ENCODE measurements around the gene FANCC.

The FANCC gene

GRCh38 chr9:95344735-95345325 is 27.3 kb upstream of the FANCC start:
- Histone ChIP-seq H3K14ac (ENCODE audit: low read length) (no peak overlapping the region), H3K79me1 (ENCODE audit: low read depth, low read length) (no peaks in the 10 kb centered on the region), H3K4ac (ENCODE audit: low read length) (no peak overlapping the region), H3K23ac (ENCODE audit: low read depth, low read length, poor library complexity) (no peak overlapping the region), H3K36me3 (replicated peaks in 1 of 2; ENCODE audit: control insufficient read depth in 2 of 2, insufficient read depth in 2 of 2, low read length in 2 of 2) (no peaks in the 10 kb centered on the region), H4K91ac (ENCODE audit: low read depth, low read length, poor library complexity) (no peak overlapping the region), H3K4me1 (ENCODE audit: control insufficient read depth in 2 of 2, insufficient read depth in 1 of 2, low read depth in 1 of 2, low read length in 2 of 2) (peaks cover 5 to 12% of the 10 kb centered on the region in 2 donors), H3K9ac (ENCODE audit: low read depth, low read length, poor library complexity) (no peak overlapping the region), H4K8ac (ENCODE audit: low read depth, low read length) (no peak overlapping the region), H3K4me3 (ENCODE audit: low read length in 2 of 2) (no peak overlapping the region), H2BK12ac (ENCODE audit: low read length) (no peak overlapping the region), H3K27ac (replicated peaks; ENCODE audit: low read length) (no peak overlapping the region), H3K9me3 (replicated peaks in 1 of 2; ENCODE audit: control insufficient read depth in 2 of 2, insufficient read depth in 1 of 2, low read depth in 1 of 2, low read length in 2 of 2) (peaks cover 2 to 13% of the 10 kb centered on the region in 2 donors), H2BK120ac (ENCODE audit: low read depth, low read length) (no peak overlapping the region), H2AK5ac (ENCODE audit: low read depth, low read length) (peak overlapping the region; percentile 47), H3K18ac (ENCODE audit: low read length) (no peak overlapping the region), H2BK5ac (ENCODE audit: low read length) (no peak overlapping the region), H3K4me2 (ENCODE audit: insufficient read depth, low read length, poor library complexity, severe bottlenecking) (no peak overlapping the region), H2AFZ (ENCODE audit: low read length) (no peak overlapping the region), H3K27me3 (ENCODE audit: control insufficient read depth in 3 of 3, insufficient read depth in 3 of 3, low read depth in 1 of 3, low read length in 3 of 3) (peaks cover 0 to 17% (median 5%) of the 10 kb centered on the region in 3 experiments), H2BK15ac (ENCODE audit: low read length) (no peak overlapping the region)
- no peak for DNase-seq (ENCODE audit: low spot score)
- no CpG with 5 or more reads among the region's 3 CpGs for WGBS, 2 donors (ENCODE audit: extremely low coverage in 2 of 2, insufficient read length in 2 of 2, insufficient replicate concordance in 1 of 2)

DNA sequence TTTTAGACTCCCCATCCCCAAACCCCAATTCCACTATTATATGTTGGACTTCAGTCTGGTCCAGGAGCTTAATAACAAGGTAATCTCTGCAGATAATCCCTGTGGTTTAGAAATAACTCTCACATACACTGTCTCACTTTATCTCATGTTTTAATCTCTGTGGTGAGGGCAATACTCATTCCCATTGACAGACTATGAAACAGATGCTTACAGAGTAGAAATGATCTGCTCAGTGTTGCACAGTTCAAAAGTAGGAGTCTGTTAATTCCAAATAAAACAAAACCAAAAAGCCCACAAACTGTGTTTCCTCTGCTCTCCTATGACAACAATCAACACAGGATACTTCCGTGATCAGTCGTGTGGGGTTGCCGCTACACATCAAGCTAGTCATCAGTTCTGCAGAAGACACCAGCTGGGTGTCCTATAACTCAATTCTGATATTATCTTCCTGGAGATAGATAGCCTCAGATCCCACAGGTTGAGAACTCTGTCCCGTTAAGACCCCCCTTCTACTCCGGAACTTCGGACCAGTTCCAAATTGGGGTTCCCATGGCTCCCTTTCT is 26.3 kb upstream of the FANCC start:
- Histone ChIP-seq H2AFZ (ENCODE audit: low read length) (no peak overlapping the region), H3K36me3 (replicated peaks in 1 of 2; ENCODE audit: control insufficient read depth in 2 of 2, insufficient read depth in 2 of 2, low read length in 2 of 2) (no peaks in the 10 kb centered on the region), H3K18ac (ENCODE audit: low read length) (no peak overlapping the region), H3K27me3 (ENCODE audit: control insufficient read depth in 3 of 3, insufficient read depth in 3 of 3, low read depth in 1 of 3, low read length in 3 of 3) (peaks cover 0 to 7% (median 0%) of the 10 kb centered on the region in 3 experiments), H3K79me1 (ENCODE audit: low read depth, low read length) (no peaks in the 10 kb centered on the region), H2BK15ac (ENCODE audit: low read length) (no peak overlapping the region), H3K27ac (replicated peaks; ENCODE audit: low read length) (no peak overlapping the region), H2AK5ac (ENCODE audit: low read depth, low read length) (no peak overlapping the region), H3K4ac (ENCODE audit: low read length) (no peak overlapping the region), H2BK12ac (ENCODE audit: low read length) (no peak overlapping the region), H3K4me2 (ENCODE audit: insufficient read depth, low read length, poor library complexity, severe bottlenecking) (no peak overlapping the region), H3K14ac (ENCODE audit: low read length) (no peak overlapping the region), H3K4me1 (ENCODE audit: control insufficient read depth in 2 of 2, insufficient read depth in 1 of 2, low read depth in 1 of 2, low read length in 2 of 2) (peaks cover 5 to 9% of the 10 kb centered on the region in 2 donors), H3K23ac (ENCODE audit: low read depth, low read length, poor library complexity) (no peak overlapping the region), H3K9ac (ENCODE audit: low read depth, low read length, poor library complexity) (no peak overlapping the region), H3K9me3 (replicated peaks in 1 of 2; ENCODE audit: control insufficient read depth in 2 of 2, insufficient read depth in 1 of 2, low read depth in 1 of 2, low read length in 2 of 2) (peaks cover 2 to 5% of the 10 kb centered on the region in 2 donors), H4K91ac (ENCODE audit: low read depth, low read length, poor library complexity) (no peak overlapping the region), H2BK5ac (ENCODE audit: low read length) (no peak overlapping the region), H3K4me3 (ENCODE audit: low read length in 2 of 2) (no peak overlapping the region), H2BK120ac (ENCODE audit: low read depth, low read length) (no peak overlapping the region), H4K8ac (ENCODE audit: low read depth, low read length) (no peak overlapping the region)
- WGBS, 2 donors (ENCODE audit: extremely low coverage in 2 of 2, insufficient read length in 2 of 2, insufficient replicate concordance in 1 of 2): no CpG with 5 or more reads among the region's 6 CpGs
- DNase-seq (ENCODE audit: low spot score): no peak

GRCh38 chr9:95342571-95342970 is 25.1 kb upstream of the FANCC start:
- Histone ChIP-seq H3K18ac (ENCODE audit: low read length) (peak overlapping the region; percentile 90), H3K9me3 (replicated peaks in 1 of 2; ENCODE audit: control insufficient read depth in 2 of 2, insufficient read depth in 1 of 2, low read depth in 1 of 2, low read length in 2 of 2) (peaks cover 2 to 12% of the 10 kb centered on the region in 2 donors), H2BK5ac (ENCODE audit: low read length) (no peak overlapping the region), H2BK15ac (ENCODE audit: low read length) (peak overlapping the region; percentile 61), H3K4me2 (ENCODE audit: insufficient read depth, low read length, poor library complexity, severe bottlenecking) (no peak overlapping the region), H3K14ac (ENCODE audit: low read length) (no peak overlapping the region), H3K27me3 (ENCODE audit: control insufficient read depth in 3 of 3, insufficient read depth in 3 of 3, low read depth in 1 of 3, low read length in 3 of 3) (no peaks in the 10 kb centered on the region), H3K4ac (ENCODE audit: low read length) (no peak overlapping the region), H4K91ac (ENCODE audit: low read depth, low read length, poor library complexity) (no peak overlapping the region), H4K8ac (ENCODE audit: low read depth, low read length) (no peak overlapping the region), H2AFZ (ENCODE audit: low read length) (peak overlapping the region; percentile 48), H3K79me1 (ENCODE audit: low read depth, low read length) (no peaks in the 10 kb centered on the region), H2BK120ac (ENCODE audit: low read depth, low read length) (no peak overlapping the region), H3K4me3 (ENCODE audit: low read length in 2 of 2) (peak overlapping the region in 1 of 2 donors; percentile 3), H2AK5ac (ENCODE audit: low read depth, low read length) (peak overlapping the region; percentile 79), H3K9ac (ENCODE audit: low read depth, low read length, poor library complexity) (no peak overlapping the region), H2BK12ac (ENCODE audit: low read length) (peak overlapping the region; percentile 80), H3K27ac (replicated peaks; ENCODE audit: low read length) (no peak overlapping the region), H3K36me3 (replicated peaks in 1 of 2; ENCODE audit: control insufficient read depth in 2 of 2, insufficient read depth in 2 of 2, low read length in 2 of 2) (no peaks in the 10 kb centered on the region), H3K4me1 (ENCODE audit: control insufficient read depth in 2 of 2, insufficient read depth in 1 of 2, low read depth in 1 of 2, low read length in 2 of 2) (peaks cover 5 to 9% of the 10 kb centered on the region in 2 donors), H3K23ac (ENCODE audit: low read depth, low read length, poor library complexity) (no peak overlapping the region)
- no peak for DNase-seq (ENCODE audit: low spot score)
- no CpG with 5 or more reads among the region's 13 CpGs for WGBS, 2 donors (ENCODE audit: extremely low coverage in 2 of 2, insufficient read length in 2 of 2, insufficient replicate concordance in 1 of 2)

- H3K4me3 ChIP-seq (ENCODE audit: low read length in 2 of 2): no peak overlapping the region
- no peak overlapping the region for H3K18ac ChIP-seq (ENCODE audit: low read length)
- no peak overlapping the region for H2BK12ac ChIP-seq (ENCODE audit: low read length)
- H4K8ac ChIP-seq (ENCODE audit: low read depth, low read length): no peak overlapping the region
- H3K23ac ChIP-seq (ENCODE audit: low read depth, low read length, poor library complexity): no peak overlapping the region
- DNase-seq (ENCODE audit: low spot score): no peak
- no peaks in the 10 kb centered on the region for H3K79me1 ChIP-seq (ENCODE audit: low read depth, low read length)
- H4K91ac ChIP-seq (ENCODE audit: low read depth, low read length, poor library complexity): no peak overlapping the region
- no peak overlapping the region for H3K27ac ChIP-seq (replicated peaks; ENCODE audit: low read length)
- H3K14ac ChIP-seq (ENCODE audit: low read length): no peak overlapping the region
- no peak overlapping the region for H2AK5ac ChIP-seq (ENCODE audit: low read depth, low read length)
- H2AFZ ChIP-seq (ENCODE audit: low read length): no peak overlapping the region
- no peak overlapping the region for H2BK120ac ChIP-seq (ENCODE audit: low read depth, low read length)
- WGBS, 2 donors (ENCODE audit: extremely low coverage in 2 of 2, insufficient read length in 2 of 2, insufficient replicate concordance in 1 of 2): no CpG with 5 or more reads among the region's 5 CpGs
- H3K27me3 ChIP-seq (ENCODE audit: control insufficient read depth in 3 of 3, insufficient read depth in 3 of 3, low read depth in 1 of 3, low read length in 3 of 3): no peaks in the 10 kb centered on the region
- no peak overlapping the region for H2BK5ac ChIP-seq (ENCODE audit: low read length)
- no peaks in the 10 kb centered on the region for H3K36me3 ChIP-seq (replicated peaks in 1 of 2; ENCODE audit: control insufficient read depth in 2 of 2, insufficient read depth in 2 of 2, low read length in 2 of 2)
- H2BK15ac ChIP-seq (ENCODE audit: low read length): no peak overlapping the region
- H3K4me1 ChIP-seq (ENCODE audit: control insufficient read depth in 2 of 2, insufficient read depth in 1 of 2, low read depth in 1 of 2, low read length in 2 of 2): peaks cover 5 to 9% of the 10 kb centered on the region in 2 donors
- H3K4me2 ChIP-seq (ENCODE audit: insufficient read depth, low read length, poor library complexity, severe bottlenecking): no peak overlapping the region
- H3K4ac ChIP-seq (ENCODE audit: low read length): no peak overlapping the region
- no peak overlapping the region for H3K9ac ChIP-seq (ENCODE audit: low read depth, low read length, poor library complexity)
- peaks cover 5 to 7% of the 10 kb centered on the region in 2 donors for H3K9me3 ChIP-seq (replicated peaks in 1 of 2; ENCODE audit: control insufficient read depth in 2 of 2, insufficient read depth in 1 of 2, low read depth in 1 of 2, low read length in 2 of 2)
Measured at GRCh38 chr9:95341293-95341962, 23.9 kb upstream of the FANCC start.
